Activated B cell treated with CpG ODN at 0.5 μM for 24 hours (primary cell): ENCODE results near the gene SNAP25. TPM values are rescaled to one million over a fixed set of nuclear protein-coding genes. Genes with fewer than 3 reads are reported as not detected.

Experiments used
- ATAC-seq: fragments of 200-7000 bp; cut with Tn5 transposase; one replicate; pipeline ENCODE4 v1.10.0; 2021; ENCODE audit warnings: low read depth, mild to moderate bottlenecking, moderate library complexity
- CTCF ChIA-PET: fragments of 350-600 bp; sonication (Branson Sonifier 250); formaldehyde crosslinking; loops from one replicate; lab custom pipeline; 2021; ENCODE audit warnings: antibody characterized with exemption; lab: Charles Lee
- POLR2A ChIA-PET: fragments of 350-600 bp; sonication (Branson Sonifier 250); formaldehyde crosslinking; loops from one replicate; lab custom pipeline; 2021; ENCODE audit warnings: antibody characterized with exemption; lab: Charles Lee
- DNase-seq: peaks from one replicate; pipeline ENCODE4 v3.0.0; 2022
- H3K27ac Mint-ChIP-seq: one replicate; pipeline ENCODE4 v1.8.0; 2020; ENCODE audit warnings: mixed read lengths
- H3K27me3 Mint-ChIP-seq: one replicate; pipeline ENCODE4 v1.8.0; 2021; ENCODE audit warnings: mixed read lengths
- H3K36me3 Mint-ChIP-seq: one replicate; pipeline ENCODE4 v1.8.0; 2021; ENCODE audit warnings: low read depth, mixed read lengths
- H3K4me1 Mint-ChIP-seq: one replicate; pipeline ENCODE4 v1.8.0; 2021; ENCODE audit warnings: mixed read lengths
- H3K4me3 Mint-ChIP-seq: one replicate; pipeline ENCODE4 v1.8.0; 2020; ENCODE audit warnings: mild to moderate bottlenecking, mixed read lengths
- H3K9me3 Mint-ChIP-seq: one replicate; pipeline ENCODE4 v1.8.0; 2020; ENCODE audit warnings: mixed read lengths
- CTCF ChIP-seq: fragments of 200-600 bp; IDR thresholded peaks from one replicate; pipeline ENCODE4 v1.8.0; 2022; ENCODE audit warnings: antibody characterized with exemption, mild to moderate bottlenecking
- intact Hi-C: fragments of 100-400 bp; cut with micrococcal nuclease; formaldehyde crosslinking; loops from one replicate; pipeline ENCODE4 v1.15.1; 2024
- total RNA-seq: library from RNA; stranded (reverse); gene quantifications from 2 replicates; pipeline ENCODE4 v1.2.3, GENCODE V29; 2022

The SNAP25 gene
- total RNA-seq, 1 donor from 2014 or later, result not detected

GRCh38 chr20:10194166-10194565, 24.5 kb upstream of the SNAP25 start:
- DNase-seq, result no peak
- no peaks in the 10 kb centered on the region for H3K9me3 Mint-ChIP-seq
- H3K36me3 Mint-ChIP-seq, result no peaks in the 10 kb centered on the region
- no peak for TF ChIP-seq CTCF
- no peak for ATAC-seq
- H3K27me3 Mint-ChIP-seq, result no peaks in the 10 kb centered on the region
- CTCF ChIA-PET, result no interaction called here
- H3K4me3 Mint-ChIP-seq, result no peak overlapping the region
- intact Hi-C loops, result no loop called here
- H3K4me1 Mint-ChIP-seq, result no peaks in the 10 kb centered on the region
- POLR2A ChIA-PET, result no interaction called here
- no peak overlapping the region for H3K27ac Mint-ChIP-seq

DNA sequence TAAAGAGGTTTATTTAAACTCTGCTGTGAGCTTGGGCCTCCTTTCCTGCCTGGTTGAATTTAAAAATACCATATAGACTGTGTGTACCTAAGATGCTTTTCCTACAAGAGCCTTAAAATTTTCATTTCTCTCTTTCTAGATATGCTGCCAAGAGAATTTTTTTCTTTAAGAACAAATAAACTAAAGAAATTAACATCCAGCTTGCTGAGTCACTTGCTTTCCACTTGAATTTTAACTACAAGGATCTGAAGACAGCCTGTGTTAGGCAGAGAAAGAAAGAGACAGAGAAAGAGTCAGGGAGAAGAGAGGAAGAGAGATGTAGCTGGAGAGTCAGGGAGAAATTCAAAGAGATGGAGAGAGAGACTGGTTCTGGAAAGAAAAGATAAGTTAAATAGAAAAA, 18.3 kb upstream of the SNAP25 start:
- H3K4me1 Mint-ChIP-seq, result no peaks in the 10 kb centered on the region
- H3K36me3 Mint-ChIP-seq, result no peaks in the 10 kb centered on the region
- POLR2A ChIA-PET, result no interaction called here
- TF ChIP-seq CTCF, result no peak
- H3K9me3 Mint-ChIP-seq, result peaks cover 4% of the 10 kb centered on the region
- no peaks in the 10 kb centered on the region for H3K27me3 Mint-ChIP-seq
- H3K27ac Mint-ChIP-seq, result no peak overlapping the region
- DNase-seq (no peak), ATAC-seq (no peak)
- H3K4me3 Mint-ChIP-seq, result no peak overlapping the region
- intact Hi-C loops, result no loop called here
- CTCF ChIA-PET, result no interaction called here

GRCh38 chr20:10201321-10201870, 17.2 kb upstream of the SNAP25 start:
- ATAC-seq (no peak), DNase-seq (no peak)
- intact Hi-C loops, result no loop called here
- POLR2A ChIA-PET, result no interaction called here
- H3K27ac Mint-ChIP-seq, result no peak overlapping the region
- H3K4me3 Mint-ChIP-seq, result no peak overlapping the region
- no peaks in the 10 kb centered on the region for H3K27me3 Mint-ChIP-seq
- peaks cover 4% of the 10 kb centered on the region for H3K9me3 Mint-ChIP-seq
- TF ChIP-seq CTCF, result no peak
- CTCF ChIA-PET, result no interaction called here
- no peaks in the 10 kb centered on the region for H3K4me1 Mint-ChIP-seq
- no peaks in the 10 kb centered on the region for H3K36me3 Mint-ChIP-seq

DNA sequence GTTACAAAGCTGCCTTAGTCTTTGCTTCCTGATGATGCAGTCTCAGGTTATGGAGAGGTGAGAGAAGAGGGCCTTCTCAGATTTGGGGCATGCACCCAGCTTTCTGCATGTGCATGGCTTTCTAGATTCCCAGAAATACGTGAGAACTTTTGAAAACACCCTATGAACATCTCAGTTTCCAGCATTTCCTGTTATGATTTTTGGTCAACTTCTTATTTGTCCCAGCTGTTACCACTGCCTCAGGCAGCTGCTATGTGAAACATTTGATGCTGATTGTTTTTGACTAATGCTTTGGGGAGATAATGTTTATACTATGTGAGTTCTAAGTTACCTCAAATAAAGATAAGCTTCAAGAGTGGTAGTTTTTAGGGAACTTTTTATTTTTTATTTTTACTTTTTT, 9.5 kb upstream of the SNAP25 start:
- CTCF ChIA-PET, result no interaction called here
- H3K4me3 Mint-ChIP-seq, result no peak overlapping the region
- POLR2A ChIA-PET, result no interaction called here

DNA sequence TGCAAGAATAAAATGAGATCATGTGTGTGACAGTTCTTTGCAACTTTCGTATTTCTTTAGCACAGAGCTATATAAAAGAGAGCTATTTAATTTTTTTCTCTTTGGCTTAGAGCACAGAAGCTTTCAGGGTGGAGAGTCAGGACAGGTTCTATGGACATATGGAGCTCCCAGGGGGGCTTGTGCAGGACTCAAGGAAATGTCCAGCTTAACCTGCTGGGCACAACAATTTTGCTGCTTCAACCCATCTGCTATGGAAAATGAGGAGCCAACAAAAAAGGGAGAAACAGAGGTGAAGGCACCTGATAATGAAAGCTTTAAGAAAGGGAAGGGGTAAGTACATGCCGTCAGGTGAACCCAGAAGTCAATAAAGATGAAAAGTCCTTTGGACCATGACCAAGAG, 5.1 kb upstream of the SNAP25 start:
- peaks cover 31% of the 10 kb centered on the region for H3K27me3 Mint-ChIP-seq
- CTCF ChIA-PET, result no interaction called here
- H3K4me3 Mint-ChIP-seq, result no peak overlapping the region
- peaks cover 7% of the 10 kb centered on the region for H3K4me1 Mint-ChIP-seq
- ATAC-seq, result no peak
- TF ChIP-seq CTCF, result no peak
- intact Hi-C loops, result loop anchor here (10.0 kb wide), 2 partner anchors 221 to 461 kb away; partner anchors contain the start of genes JAG1, MKKS and SLX4IP
- no peak for DNase-seq
- POLR2A ChIA-PET, result no interaction called here
- H3K27ac Mint-ChIP-seq, result no peak overlapping the region
- no peaks in the 10 kb centered on the region for H3K36me3 Mint-ChIP-seq
- no peaks in the 10 kb centered on the region for H3K9me3 Mint-ChIP-seq

More for the DNA sequence above, 9.5 kb upstream of the SNAP25 start:
- TF ChIP-seq CTCF, result no peak
- Mint-ChIP-seq H3K4me1 (no peaks in the 10 kb centered on the region), H3K36me3 (no peaks in the 10 kb centered on the region), H3K27ac (no peak overlapping the region), H3K27me3 (peaks cover 7% of the 10 kb centered on the region), H3K9me3 (no peaks in the 10 kb centered on the region)
- ATAC-seq (no peak), DNase-seq (no peak)
- intact Hi-C loops, result no loop called here
